Measurements from ENCODE around the gene CEACAM3.
"Not testable (repeated sequence)": the region's sequence is repeated elsewhere in the genome, so short reads cannot be mapped to it uniquely, and the experiment has no call there.

CEACAM3 gene

GRCh38 chr19:41758846-41759245 lies 37.5 kb upstream of the CEACAM3 start:
- Histone ChIP-seq H4K20me1 (ENCODE audit: insufficient read depth, low read length) (no peaks in the 10 kb centered on the region), H2AFZ (ENCODE audit: low read length) (no peak overlapping the region), H3K4me2 (ENCODE audit: low read depth, low read length) (no peak overlapping the region), H3K27me3 (replicated peaks; ENCODE audit: insufficient read depth, low read length) (peaks cover 86% of the 10 kb centered on the region), H3K4me1 (ENCODE audit: low read length) (no peaks in the 10 kb centered on the region), H3K36me3 (replicated peaks; ENCODE audit: insufficient read depth, low read length) (no peaks in the 10 kb centered on the region), H3K27ac (ENCODE audit: low read length) (no peak overlapping the region), H3K4me3 (ENCODE audit: low read length) (no peak overlapping the region), H3F3A (ENCODE audit: insufficient read depth, low read length) (no peaks in the 10 kb centered on the region), H3K79me2 (ENCODE audit: low read length) (no peaks in the 10 kb centered on the region), H3K9ac (ENCODE audit: low read length) (no peak overlapping the region), H3K9me3 (replicated peaks; ENCODE audit: insufficient read depth, low read length) (no peaks in the 10 kb centered on the region), H3K9me2 (replicated peaks; ENCODE audit: insufficient read depth, low read length) (no peaks in the 10 kb centered on the region)
- no peak for TF ChIP-seq EZH2 (optimal IDR thresholded peaks at IDR 0.05; ENCODE audit: low read depth, low read length)
- no peak for TF ChIP-seq EZH2phosphoT487 (IDR thresholded peaks at IDR 0.05; ENCODE audit: low read length)
- TF ChIP-seq CTCF (IDR thresholded peaks at IDR 0.05; ENCODE audit: low read length) = no peak
- DNase-seq = no peak

- Histone ChIP-seq H3K9me2 (replicated peaks; ENCODE audit: insufficient read depth, low read length) (no peaks in the 10 kb centered on the region), H3K36me3 (replicated peaks; ENCODE audit: insufficient read depth, low read length) (no peaks in the 10 kb centered on the region), H3K27ac (ENCODE audit: low read length) (no peak overlapping the region), H2AFZ (ENCODE audit: low read length) (no peak overlapping the region), H4K20me1 (ENCODE audit: insufficient read depth, low read length) (no peaks in the 10 kb centered on the region), H3K9me3 (replicated peaks; ENCODE audit: insufficient read depth, low read length) (no peaks in the 10 kb centered on the region), H3K4me2 (ENCODE audit: low read depth, low read length) (no peak overlapping the region), H3F3A (ENCODE audit: insufficient read depth, low read length) (no peaks in the 10 kb centered on the region), H3K27me3 (replicated peaks; ENCODE audit: insufficient read depth, low read length) (peaks cover 88% of the 10 kb centered on the region), H3K79me2 (ENCODE audit: low read length) (no peaks in the 10 kb centered on the region), H3K9ac (ENCODE audit: low read length) (no peak overlapping the region), H3K4me3 (ENCODE audit: low read length) (no peak overlapping the region), H3K4me1 (ENCODE audit: low read length) (no peaks in the 10 kb centered on the region)
- TF ChIP-seq EZH2 (optimal IDR thresholded peaks at IDR 0.05; ENCODE audit: low read depth, low read length) (no peak), CTCF (IDR thresholded peaks at IDR 0.05; ENCODE audit: low read length) (no peak), EZH2phosphoT487 (IDR thresholded peaks at IDR 0.05; ENCODE audit: low read length) (no peak)
- no peak for DNase-seq
Measured at GRCh38 chr19:41767115-41767514, 29.3 kb upstream of the CEACAM3 start.

GRCh38 chr19:41768105-41768504 lies 28.3 kb upstream of the CEACAM3 start:
- H3K9me3 ChIP-seq (replicated peaks; ENCODE audit: insufficient read depth, low read length) = not testable (repeated sequence)

GRCh38 chr19:41769608-41770007 lies 26.8 kb upstream of the CEACAM3 start:
- peaks cover 89% of the 10 kb centered on the region for H3K27me3 ChIP-seq (replicated peaks; ENCODE audit: insufficient read depth, low read length)
- H4K20me1 ChIP-seq (ENCODE audit: insufficient read depth, low read length) = no peaks in the 10 kb centered on the region
- H3K79me2 ChIP-seq (ENCODE audit: low read length) = no peaks in the 10 kb centered on the region
- TF ChIP-seq CTCF (IDR thresholded peaks at IDR 0.05; ENCODE audit: low read length) = no peak
- no peak for TF ChIP-seq EZH2 (optimal IDR thresholded peaks at IDR 0.05; ENCODE audit: low read depth, low read length)
- no peak for TF ChIP-seq EZH2phosphoT487 (IDR thresholded peaks at IDR 0.05; ENCODE audit: low read length)
- no peaks in the 10 kb centered on the region for H3K4me1 ChIP-seq (ENCODE audit: low read length)
- no peaks in the 10 kb centered on the region for H3K9me3 ChIP-seq (replicated peaks; ENCODE audit: insufficient read depth, low read length)
- no peak overlapping the region for H3K4me3 ChIP-seq (ENCODE audit: low read length)
- no peak overlapping the region for H3K9ac ChIP-seq (ENCODE audit: low read length)
- H3K9me2 ChIP-seq (replicated peaks; ENCODE audit: insufficient read depth, low read length) = no peaks in the 10 kb centered on the region
- no peaks in the 10 kb centered on the region for H3F3A ChIP-seq (ENCODE audit: insufficient read depth, low read length)
- no peak overlapping the region for H3K27ac ChIP-seq (ENCODE audit: low read length)
- no peak overlapping the region for H3K4me2 ChIP-seq (ENCODE audit: low read depth, low read length)
- no peak for DNase-seq
- H3K36me3 ChIP-seq (replicated peaks; ENCODE audit: insufficient read depth, low read length) = no peaks in the 10 kb centered on the region
- no peak overlapping the region for H2AFZ ChIP-seq (ENCODE audit: low read length)

More at GRCh38 chr19:41768105-41768504, 28.3 kb upstream of the CEACAM3 start:
- not testable (repeated sequence) for H3K79me2 ChIP-seq (ENCODE audit: low read length); H3K4me2 ChIP-seq (ENCODE audit: low read depth, low read length); H3K4me3 ChIP-seq (ENCODE audit: low read length); H3F3A ChIP-seq (ENCODE audit: insufficient read depth, low read length); H3K9me2 ChIP-seq (replicated peaks; ENCODE audit: insufficient read depth, low read length); H3K9ac ChIP-seq (ENCODE audit: low read length); H3K36me3 ChIP-seq (replicated peaks; ENCODE audit: insufficient read depth, low read length); H3K4me1 ChIP-seq (ENCODE audit: low read length); H2AFZ ChIP-seq (ENCODE audit: low read length); H3K27ac ChIP-seq (ENCODE audit: low read length); DNase-seq; H4K20me1 ChIP-seq (ENCODE audit: insufficient read depth, low read length)
- peaks cover 89% of the 10 kb centered on the region for H3K27me3 ChIP-seq (replicated peaks; ENCODE audit: insufficient read depth, low read length)

All from MM.1S (cell line).